Right atrium auricular region (tissue), 2 donors: ENCODE results near the gene KIAA1958. TPM values are rescaled to one million over a fixed set of nuclear protein-coding genes. Genes with fewer than 3 reads are reported as not detected.

Source experiments
- DNase-seq: peaks from one replicate; pipeline ENCODE4 v3.0.0-alpha.2; 2019; ENCODE audit warnings: low spot score
- H3K27ac ChIP-seq, 2 donors: fragments of 200-600 bp; sonication (generic); 1 replicate in 1 of 2; 2 replicates in 1 of 2; pipeline ENCODE4 v1.5.1; 2016 to 2019
- H3K27me3 ChIP-seq, 2 donors: fragments of 200-600 bp; sonication (generic); one replicate each; pipeline versions ENCODE4 v1.5.1 to v1.6.0; 2017 to 2019
- H3K36me3 ChIP-seq: fragments of 200-600 bp; sonication (generic); one replicate; pipeline ENCODE4 v1.5.1; 2016
- H3K4me1 ChIP-seq, 2 donors: fragments of 200-600 bp; sonication (generic); one replicate each; pipeline versions ENCODE4 v1.5.1 to v1.6.0; 2017 to 2019
- H3K4me3 ChIP-seq, 2 donors: fragments of 200-600 bp; sonication (generic); 1 replicate in 1 of 2; 2 replicates in 1 of 2; pipeline ENCODE4 v1.5.1; 2017 to 2019; ENCODE audit warnings: mild to moderate bottlenecking in 1 of 2, moderate library complexity in 1 of 2
- H3K9me3 ChIP-seq, 2 donors: fragments of 200-600 bp; sonication (generic); one replicate each; pipeline ENCODE4 v1.5.1; 2019
- CTCF ChIP-seq, 2 donors: fragments of 200-600 bp; sonication (generic); IDR thresholded peaks; one replicate each; pipeline ENCODE4 v1.5.1; 2019; ENCODE audit warnings: antibody characterized with exemption in 2 of 2
- total RNA-seq, 2 donors: library from RNA; depleted of rRNA; stranded (reverse); fragments of >200 nt; gene quantifications; one replicate each; pipeline ENCODE4 v1.1.0, GENCODE V29; 2016

Gene KIAA1958
- total RNA-seq, 2 donors from 2014 or later = 1.9 to 4.1 TPM

- no peak for TF ChIP-seq CTCF (IDR thresholded peaks at IDR 0.05)
- H3K9me3 ChIP-seq = no peaks in the 10 kb centered on the region
- H3K27me3 ChIP-seq = no peaks in the 10 kb centered on the region
- H3K4me1 ChIP-seq = no peaks in the 10 kb centered on the region
- no peak overlapping the region for H3K4me3 ChIP-seq
- H3K27ac ChIP-seq = no peak overlapping the region
- DNase-seq = no peak
- H3K36me3 ChIP-seq = peaks cover 9% of the 10 kb centered on the region
Observed at GRCh38 chr9:112700085-112700484, 213.5 kb downstream of the KIAA1958 start.

GRCh38 chr9:112703304-112703703 is 216.7 kb downstream of the KIAA1958 start:
- no peak overlapping the region for H3K4me3 ChIP-seq
- no peak overlapping the region for H3K27ac ChIP-seq
- no peaks in the 10 kb centered on the region for H3K9me3 ChIP-seq
- no peaks in the 10 kb centered on the region for H3K36me3 ChIP-seq
- TF ChIP-seq CTCF (IDR thresholded peaks at IDR 0.05) = no peak
- H3K4me1 ChIP-seq = no peaks in the 10 kb centered on the region
- H3K27me3 ChIP-seq = no peaks in the 10 kb centered on the region
- no peak for DNase-seq

- no peak for DNase-seq
- Histone ChIP-seq H3K4me3 (no peak overlapping the region), H3K36me3 (no peaks in the 10 kb centered on the region), H3K27ac (no peak overlapping the region), H3K4me1 (no peaks in the 10 kb centered on the region), H3K27me3 (no peaks in the 10 kb centered on the region), H3K9me3 (no peaks in the 10 kb centered on the region)
- peak in 1 of 2 donors; percentile 47 for TF ChIP-seq CTCF (IDR thresholded peaks at IDR 0.05)
Observed at GRCh38 chr9:112705768-112706427, 219.3 kb downstream of the KIAA1958 start.

GRCh38 chr9:112711050-112711689 is 224.5 kb downstream of the KIAA1958 start:
- H3K9me3 ChIP-seq = no peaks in the 10 kb centered on the region
- no peaks in the 10 kb centered on the region for H3K27me3 ChIP-seq
- H3K4me1 ChIP-seq = no peaks in the 10 kb centered on the region
- DNase-seq = no peak
- H3K36me3 ChIP-seq = no peaks in the 10 kb centered on the region
- peak; percentile 24 to 61 for TF ChIP-seq CTCF (IDR thresholded peaks at IDR 0.05)
- H3K4me3 ChIP-seq = no peak overlapping the region
- no peak overlapping the region for H3K27ac ChIP-seq

- Histone ChIP-seq H3K27ac (no peak overlapping the region), H3K4me3 (no peak overlapping the region), H3K27me3 (no peaks in the 10 kb centered on the region), H3K36me3 (no peaks in the 10 kb centered on the region), H3K4me1 (peaks cover 0 to 9% of the 10 kb centered on the region in 2 donors), H3K9me3 (no peaks in the 10 kb centered on the region)
- TF ChIP-seq CTCF (IDR thresholded peaks at IDR 0.05) = no peak
- DNase-seq = no peak
Observed at GRCh38 chr9:112712678-112713077, 226.1 kb downstream of the KIAA1958 start.
